ENCODE measurements around the gene CARD19. TPM values are rescaled to one million over a fixed set of nuclear protein-coding genes. Genes with fewer than 3 reads are reported as not detected.

The CARD19 gene
- total RNA-seq, 1 experiment from 2014 or later, result 36.6 TPM

DNA sequence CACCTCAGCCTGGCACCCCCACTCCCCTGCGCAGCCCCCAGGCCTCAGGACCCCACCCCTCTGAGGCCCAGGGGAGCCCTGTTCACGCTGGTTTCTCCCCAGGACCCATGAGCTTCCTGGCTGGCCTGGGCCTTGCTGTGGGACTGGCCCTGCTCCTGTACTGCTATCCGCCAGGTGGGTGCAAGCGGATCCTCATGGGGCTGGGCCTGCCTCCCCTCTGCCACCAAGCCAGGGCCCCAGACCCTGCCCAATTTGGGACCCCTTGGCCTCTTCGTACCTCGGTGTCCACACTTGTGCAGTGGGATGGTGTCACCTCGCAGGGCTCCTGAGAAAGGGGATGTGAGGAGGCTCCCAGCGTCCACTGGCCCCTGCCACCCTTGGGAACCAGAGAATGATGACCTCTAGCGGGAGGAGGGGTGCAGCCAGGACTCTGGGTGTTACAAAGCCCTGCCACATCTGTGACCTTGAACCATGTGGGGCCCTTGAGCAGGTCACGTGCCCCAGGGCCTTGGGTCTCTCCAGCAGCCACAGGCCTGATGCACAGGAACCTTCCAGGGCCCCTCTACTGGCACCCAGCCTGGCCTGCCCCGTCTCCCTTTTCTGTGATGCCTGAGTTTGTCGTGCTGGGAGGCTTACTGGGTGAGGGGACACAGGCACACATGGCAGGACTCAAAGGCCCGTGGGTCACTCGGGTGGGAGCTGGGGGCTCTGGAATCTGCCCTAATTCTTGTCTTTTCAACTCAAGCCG, 16.3 kb downstream of the CARD19 start:
- H3K9me3 Mint-ChIP-seq (ENCODE audit: unreplicated experiment), result no peaks in the 10 kb centered on the region
- DNase-seq (ENCODE audit: unreplicated experiment), result no peak
- H3K36me3 Mint-ChIP-seq (ENCODE audit: insufficient read depth, unreplicated experiment), result peaks cover 16% of the 10 kb centered on the region
- H3K27me3 Mint-ChIP-seq (ENCODE audit: insufficient read depth, unreplicated experiment), result no peaks in the 10 kb centered on the region
- intact Hi-C loops (cut with micrococcal nuclease), result no loop called here
- CTCF ChIA-PET, result interaction anchor here (0.6 to 5.8 kb wide), 5 partner anchors 14 to 474 kb away, joined by 3 to 35 read pairs (median 3); no protein-coding TSS in a partner anchor
- no peak for TF ChIP-seq CTCF (IDR thresholded peaks at IDR 0.05; ENCODE audit: unreplicated experiment)
- POLR2A ChIA-PET, result interaction anchor here (0.7 to 1.4 kb wide), 2 partner anchors 14 to 44 kb away, joined by 3 to 5 read pairs; no protein-coding TSS in a partner anchor
- peak overlapping the region; percentile 77 for H3K27ac Mint-ChIP-seq (ENCODE audit: low read depth, unreplicated experiment)
- no peak overlapping the region for H3K4me3 Mint-ChIP-seq (ENCODE audit: unreplicated experiment)
- H3K4me1 Mint-ChIP-seq (ENCODE audit: insufficient read depth, unreplicated experiment), result peaks cover 21% of the 10 kb centered on the region
- BruUV-seq (replicated peaks), result no TSS peak

DNA sequence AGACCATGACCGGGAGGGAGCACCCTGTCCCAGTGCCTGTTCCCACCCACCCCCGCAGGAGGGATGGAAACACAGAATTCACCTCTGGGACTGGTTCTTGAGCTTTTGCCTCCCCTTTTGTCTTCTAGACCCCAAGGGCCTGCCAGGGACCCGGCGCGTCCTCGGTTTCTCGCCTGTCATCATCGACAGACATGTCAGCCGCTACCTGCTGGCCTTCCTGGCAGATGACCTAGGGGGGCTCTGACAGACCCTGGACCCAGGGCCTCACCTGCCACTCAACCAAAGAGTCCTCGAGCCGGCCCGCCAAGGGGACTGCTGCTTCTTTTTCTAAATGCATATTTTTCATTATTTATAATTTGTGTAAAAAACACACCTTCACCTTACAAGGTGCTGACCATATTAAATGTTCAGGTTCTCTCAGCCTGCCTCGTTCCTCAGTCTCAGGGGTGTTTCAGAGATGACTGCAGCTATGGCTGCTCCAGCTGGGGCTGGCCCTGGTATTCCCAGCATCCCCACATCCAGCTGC, 16.9 kb downstream of the CARD19 start:
- ChIA-PET CTCF (interaction anchor here (0.6 to 0.7 kb wide), 2 partner anchors 190 to 193 kb away, joined by 3 read pairs; no protein-coding TSS in a partner anchor), POLR2A (no interaction called here)
- no peaks in the 10 kb centered on the region for H3K9me3 Mint-ChIP-seq (ENCODE audit: unreplicated experiment)
- no peak for TF ChIP-seq CTCF (IDR thresholded peaks at IDR 0.05; ENCODE audit: unreplicated experiment)
- H3K27ac Mint-ChIP-seq (ENCODE audit: low read depth, unreplicated experiment), result no peak overlapping the region
- DNase-seq (ENCODE audit: unreplicated experiment), result no peak
- H3K4me1 Mint-ChIP-seq (ENCODE audit: insufficient read depth, unreplicated experiment), result peaks cover 21% of the 10 kb centered on the region
- peaks cover 21% of the 10 kb centered on the region for H3K36me3 Mint-ChIP-seq (ENCODE audit: insufficient read depth, unreplicated experiment)
- no peaks in the 10 kb centered on the region for H3K27me3 Mint-ChIP-seq (ENCODE audit: insufficient read depth, unreplicated experiment)
- BruUV-seq (replicated peaks), result no TSS peak
- H3K4me3 Mint-ChIP-seq (ENCODE audit: unreplicated experiment), result no peak overlapping the region
- intact Hi-C loops (cut with micrococcal nuclease), result no loop called here

GRCh38 chr9:93114169-93114983, 18.4 kb downstream of the CARD19 start:
- TF ChIP-seq CTCF (IDR thresholded peaks at IDR 0.05; ENCODE audit: unreplicated experiment), result no peak
- intact Hi-C loops (cut with micrococcal nuclease), result no loop called here
- peaks cover 25% of the 10 kb centered on the region for H3K4me1 Mint-ChIP-seq (ENCODE audit: insufficient read depth, unreplicated experiment)
- H3K4me3 Mint-ChIP-seq (ENCODE audit: unreplicated experiment), result no peak overlapping the region
- DNase-seq (ENCODE audit: unreplicated experiment), result no peak
- CTCF ChIA-PET, result interaction anchor here (0.6 to 1.0 kb wide), 4 partner anchors 10 to 169 kb away, joined by 3 to 4 read pairs (median 3); no protein-coding TSS in a partner anchor
- BruUV-seq (replicated peaks), result no TSS peak
- peak overlapping the region; percentile 46 for H3K27ac Mint-ChIP-seq (ENCODE audit: low read depth, unreplicated experiment)
- H3K27me3 Mint-ChIP-seq (ENCODE audit: insufficient read depth, unreplicated experiment), result no peaks in the 10 kb centered on the region
- POLR2A ChIA-PET, result no interaction called here
- H3K9me3 Mint-ChIP-seq (ENCODE audit: unreplicated experiment), result no peaks in the 10 kb centered on the region
- H3K36me3 Mint-ChIP-seq (ENCODE audit: insufficient read depth, unreplicated experiment), result peaks cover 22% of the 10 kb centered on the region

DNA sequence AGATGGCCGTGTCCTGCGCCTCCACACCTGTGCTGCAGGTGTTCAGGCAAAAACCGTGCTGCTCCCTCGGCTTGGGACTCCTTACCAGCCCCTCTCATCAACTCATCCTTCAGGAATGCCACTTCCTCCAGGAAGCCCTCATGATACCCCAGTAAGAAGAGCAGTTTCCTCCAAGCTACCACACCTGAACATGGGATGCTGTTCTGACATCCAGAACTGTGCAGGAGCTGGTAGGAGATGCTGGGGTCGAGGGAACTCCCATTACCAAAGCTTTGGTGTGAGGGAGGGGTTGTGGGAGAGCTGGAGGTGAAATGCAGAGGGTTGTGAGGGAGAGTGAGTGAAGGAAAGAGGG, 18.9 kb downstream of the CARD19 start:
- Mint-ChIP-seq H3K4me3 (ENCODE audit: unreplicated experiment) (no peak overlapping the region), H3K36me3 (ENCODE audit: insufficient read depth, unreplicated experiment) (peaks cover 23% of the 10 kb centered on the region), H3K27ac (ENCODE audit: low read depth, unreplicated experiment) (peak overlapping the region; percentile 46), H3K4me1 (ENCODE audit: insufficient read depth, unreplicated experiment) (peaks cover 31% of the 10 kb centered on the region), H3K9me3 (ENCODE audit: unreplicated experiment) (no peaks in the 10 kb centered on the region), H3K27me3 (ENCODE audit: insufficient read depth, unreplicated experiment) (no peaks in the 10 kb centered on the region)
- ChIA-PET POLR2A (interaction anchor here (1.8 kb wide), 1 partner anchor 19 kb away, joined by 7 read pairs; the partner anchor contains the start of gene NINJ1), CTCF (interaction anchor here (0.6 to 1.0 kb wide), 3 partner anchors 11 to 47 kb away, joined by 3 to 4 read pairs (median 3); no protein-coding TSS in a partner anchor)
- intact Hi-C loops (cut with micrococcal nuclease), result no loop called here
- DNase-seq (ENCODE audit: unreplicated experiment), result no peak
- BruUV-seq (replicated peaks), result no TSS peak
- TF ChIP-seq CTCF (IDR thresholded peaks at IDR 0.05; ENCODE audit: unreplicated experiment), result no peak
